HEK293 (cell line): Measurements from ENCODE around the gene SLC39A1.

ENCODE experiments used
- CTCF ChIA-PET: fragments of 350-600 bp; formaldehyde crosslinking; extraction: SDS; loops from one replicate; lab custom pipeline; 2021; ENCODE audit warnings: antibody characterized with exemption; lab: Yijun Ruan, JAX
- POLR2A ChIA-PET: fragments of 300-600 bp; formaldehyde crosslinking; extraction: SDS; loops from one replicate; lab custom pipeline; 2020; ENCODE audit warnings: antibody characterized with exemption, inconsistent platforms; lab: Yijun Ruan, JAX
- H3K27ac ChIP-seq: fragments of 200-500 bp; sonication (Bioruptor generic); 2 replicates; pipeline ENCODE4 v1.5.1; 2014; ENCODE audit warnings: low read depth, low read length, control low read depth, inconsistent platforms; ENCODE audit errors: extremely low read depth
- H3K36me3 ChIP-seq, 2 experiments: fragments of 200-500 bp in 1 of 2; sonication (Bioruptor generic) in 1 of 2; 1 replicate in 1 of 2; 2 replicates in 1 of 2; pipeline ENCODE4 v1.5.1; 2014 to 2017; ENCODE audit warnings: inconsistent platforms in 2 of 2, low read length in 2 of 2; ENCODE audit not compliant: control insufficient read depth in 2 of 2, insufficient read depth in 1 of 2
- H3K4me1 ChIP-seq: fragments of 200-500 bp; sonication (Bioruptor generic); 2 replicates; pipeline ENCODE4 v1.5.1; 2014; ENCODE audit warnings: mild to moderate bottlenecking, low read length, inconsistent platforms; ENCODE audit not compliant: control insufficient read depth, insufficient read depth
- H3K4me3 ChIP-seq: 2 replicates; pipeline ENCODE4 v1.5.1; 2011; ENCODE audit warnings: low read depth, mild to moderate bottlenecking, control low read depth, low read length, moderate library complexity
- H3K9me3 ChIP-seq: fragments of 200-500 bp; sonication (Bioruptor generic); 2 replicates; pipeline ENCODE4 v1.5.1; 2014; ENCODE audit warnings: low read depth, low read length, inconsistent platforms; ENCODE audit not compliant: control insufficient read depth, insufficient read depth
- GFI1B ChIP-seq: fragments of 450-650 bp; formaldehyde crosslinking; IDR thresholded peaks from 2 replicates; pipeline ENCODE4 v1.5.1; 2016; ENCODE audit warnings: missing biosample characterization, missing genetic modification characterization
- HIC1 ChIP-seq: fragments of 450-650 bp; formaldehyde crosslinking; IDR thresholded peaks from 2 replicates; pipeline ENCODE4 v1.5.1; 2016; ENCODE audit warnings: missing biosample characterization, missing genetic modification characterization
- INSM2 ChIP-seq: fragments of 450-650 bp; formaldehyde crosslinking; IDR thresholded peaks from 2 replicates; pipeline ENCODE4 v1.5.1; 2016; ENCODE audit warnings: missing biosample characterization, missing genetic modification characterization
- REST ChIP-seq: fragments of 450-650 bp; formaldehyde crosslinking; IDR thresholded peaks from 2 replicates; pipeline ENCODE4 v1.5.1; 2016; ENCODE audit warnings: missing biosample characterization, missing genetic modification characterization
- SP3 ChIP-seq: fragments of 450-650 bp; formaldehyde crosslinking; IDR thresholded peaks from 2 replicates; pipeline ENCODE4 v1.5.1; 2016; ENCODE audit warnings: missing biosample characterization, missing genetic modification characterization
- SP7 ChIP-seq: fragments of 450-650 bp; formaldehyde crosslinking; IDR thresholded peaks from 2 replicates; pipeline ENCODE4 v1.5.1; 2016; ENCODE audit warnings: missing biosample characterization, missing genetic modification characterization
- ZNF148 ChIP-seq: fragments of 450-650 bp; formaldehyde crosslinking; IDR thresholded peaks from 2 replicates; pipeline ENCODE4 v1.5.0; 2017; ENCODE audit warnings: missing biosample characterization, missing genetic modification characterization, borderline replicate concordance
- ZNF223 ChIP-seq: fragments of 450-650 bp; formaldehyde crosslinking; IDR thresholded peaks from 2 replicates; pipeline ENCODE4 v1.5.1; 2016; ENCODE audit warnings: missing biosample characterization, missing genetic modification characterization
- ZNF621 ChIP-seq: fragments of 450-650 bp; formaldehyde crosslinking; IDR thresholded peaks from 2 replicates; pipeline ENCODE4 v1.5.1; 2017; ENCODE audit warnings: missing biosample characterization, missing genetic modification characterization
- ZSCAN18 ChIP-seq: fragments of 450-650 bp; formaldehyde crosslinking; IDR thresholded peaks from 2 replicates; pipeline ENCODE4 v1.5.1; 2016; ENCODE audit warnings: missing biosample characterization, missing genetic modification characterization
- ZSCAN23 ChIP-seq: fragments of 450-650 bp; formaldehyde crosslinking; IDR thresholded peaks from 2 replicates; pipeline ENCODE4 v1.5.1; 2016; ENCODE audit warnings: missing biosample characterization, missing genetic modification characterization
- ZSCAN4 ChIP-seq: fragments of 450-650 bp; formaldehyde crosslinking; IDR thresholded peaks from 2 replicates; pipeline ENCODE4 v1.5.1; 2017; ENCODE audit warnings: missing biosample characterization, missing genetic modification characterization

Gene SLC39A1

GRCh38 chr1:153953859-153954365 lies 9.4 kb downstream of the SLC39A1 start:
- no peak overlapping the region for H3K27ac ChIP-seq
- TF ChIP-seq ZNF621 (tag by site-specific recombination) (no peak), SP3 (tag by site-specific recombination) (no peak), ZNF223 (tag by site-specific recombination) (no peak), SP7 (tag by site-specific recombination) (no peak), ZSCAN4 (tag by site-specific recombination) (no peak), INSM2 (no peak), REST (tag by site-specific recombination) (no peak), ZSCAN23 (tag by site-specific recombination) (no peak), ZNF148 (tag by site-specific recombination) (no peak), GFI1B (tag by site-specific recombination) (no peak)
- TF ChIP-seq, all 188 proteins: peak for 0
- Histone ChIP-seq H3K4me1 (peaks cover 8% of the 10 kb centered on the region; the same call in 1 of the 2 replicates), H3K4me3 (no peak overlapping the region), H3K9me3 (no peaks in the 10 kb centered on the region), H3K36me3 (peaks cover 16 to 64% of the 10 kb centered on the region in 2 experiments; a peak in 2 of 3 replicates)
- POLR2A ChIA-PET: no interaction called here
- CTCF ChIA-PET: interaction anchor here (0.8 to 1.5 kb wide), 2 partner anchors 132 to 157 kb away, joined by 3 to 6 read pairs; no protein-coding TSS in a partner anchor

GRCh38 chr1:153951801-153952200 lies 11.5 kb downstream of the SLC39A1 start:
- no peak overlapping the region for H3K4me3 ChIP-seq
- ChIA-PET CTCF (no interaction called here), POLR2A (no interaction called here)
- no peak overlapping the region for H3K27ac ChIP-seq
- peaks cover 3% of the 10 kb centered on the region; the same call in 1 of the 2 replicates for H3K4me1 ChIP-seq
- TF ChIP-seq HIC1: 0 out of 2 replicates have a peak, but pooled peaks have one; percentile 27
- TF ChIP-seq ZSCAN18: no peak
- H3K36me3 ChIP-seq: peaks cover 16 to 82% of the 10 kb centered on the region in 2 experiments; a peak in 2 of 3 replicates
- no peaks in the 10 kb centered on the region for H3K9me3 ChIP-seq
